ENCODE measurements around the gene CADM4. TPM values are rescaled to one million over a fixed set of nuclear protein-coding genes. Genes with fewer than 3 reads are reported as not detected.

The CADM4 gene, protein sequence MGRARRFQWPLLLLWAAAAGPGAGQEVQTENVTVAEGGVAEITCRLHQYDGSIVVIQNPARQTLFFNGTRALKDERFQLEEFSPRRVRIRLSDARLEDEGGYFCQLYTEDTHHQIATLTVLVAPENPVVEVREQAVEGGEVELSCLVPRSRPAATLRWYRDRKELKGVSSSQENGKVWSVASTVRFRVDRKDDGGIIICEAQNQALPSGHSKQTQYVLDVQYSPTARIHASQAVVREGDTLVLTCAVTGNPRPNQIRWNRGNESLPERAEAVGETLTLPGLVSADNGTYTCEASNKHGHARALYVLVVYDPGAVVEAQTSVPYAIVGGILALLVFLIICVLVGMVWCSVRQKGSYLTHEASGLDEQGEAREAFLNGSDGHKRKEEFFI
- polyA plus RNA-seq, result 4.4 and 12.0 TPM in 2 replicates

DNA sequence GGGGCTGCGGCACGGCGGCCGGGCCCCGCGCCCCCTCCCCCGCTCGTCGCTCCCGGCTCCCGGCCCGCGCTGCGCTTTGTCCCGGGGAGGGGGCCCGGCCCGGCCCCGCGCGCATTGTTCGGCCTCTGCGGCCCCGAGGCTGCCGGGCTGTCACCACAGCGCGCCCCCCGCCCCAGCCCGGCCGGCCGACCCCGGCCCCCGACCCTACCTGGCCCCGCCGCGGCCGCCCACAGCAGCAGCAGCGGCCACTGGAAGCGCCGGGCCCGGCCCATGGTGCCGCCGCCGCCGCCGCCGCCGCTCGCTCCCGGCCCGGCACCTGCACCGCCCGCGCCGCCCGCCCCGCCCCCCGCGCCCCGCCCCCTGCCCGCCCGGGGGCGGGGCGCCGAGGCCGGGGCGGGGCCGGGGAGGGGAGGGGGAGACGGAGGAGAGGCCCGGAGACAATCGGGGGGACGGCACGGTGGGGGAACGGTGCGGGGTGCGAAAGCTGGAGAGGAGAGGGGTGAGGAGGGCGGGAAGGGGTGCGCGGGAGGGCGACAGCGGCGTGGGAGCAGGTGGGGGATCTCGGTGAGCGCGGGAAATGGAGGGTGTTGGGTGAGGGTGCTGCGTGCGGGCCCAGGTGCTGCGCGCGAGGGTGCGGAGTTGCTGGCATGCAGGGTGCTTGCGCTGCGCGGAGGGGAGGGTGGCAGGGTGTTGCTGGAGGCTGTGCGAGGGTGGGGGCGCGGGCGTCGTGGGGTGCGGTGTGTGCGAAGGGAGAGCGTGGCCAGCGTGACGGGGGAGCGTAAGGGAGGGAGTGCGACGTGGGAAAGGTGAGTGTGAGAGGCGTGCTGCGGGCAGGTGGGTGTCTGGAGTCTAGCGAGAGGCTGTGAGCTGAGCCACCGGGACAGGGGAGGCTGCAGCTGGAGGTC, at the start of gene CADM4:
Gene CADM4, minus strand, starts transcription at position 332 of the 905 bp plus-strand sequence. Its CDS starts 60 bp downstream, at position 272.

DNA sequence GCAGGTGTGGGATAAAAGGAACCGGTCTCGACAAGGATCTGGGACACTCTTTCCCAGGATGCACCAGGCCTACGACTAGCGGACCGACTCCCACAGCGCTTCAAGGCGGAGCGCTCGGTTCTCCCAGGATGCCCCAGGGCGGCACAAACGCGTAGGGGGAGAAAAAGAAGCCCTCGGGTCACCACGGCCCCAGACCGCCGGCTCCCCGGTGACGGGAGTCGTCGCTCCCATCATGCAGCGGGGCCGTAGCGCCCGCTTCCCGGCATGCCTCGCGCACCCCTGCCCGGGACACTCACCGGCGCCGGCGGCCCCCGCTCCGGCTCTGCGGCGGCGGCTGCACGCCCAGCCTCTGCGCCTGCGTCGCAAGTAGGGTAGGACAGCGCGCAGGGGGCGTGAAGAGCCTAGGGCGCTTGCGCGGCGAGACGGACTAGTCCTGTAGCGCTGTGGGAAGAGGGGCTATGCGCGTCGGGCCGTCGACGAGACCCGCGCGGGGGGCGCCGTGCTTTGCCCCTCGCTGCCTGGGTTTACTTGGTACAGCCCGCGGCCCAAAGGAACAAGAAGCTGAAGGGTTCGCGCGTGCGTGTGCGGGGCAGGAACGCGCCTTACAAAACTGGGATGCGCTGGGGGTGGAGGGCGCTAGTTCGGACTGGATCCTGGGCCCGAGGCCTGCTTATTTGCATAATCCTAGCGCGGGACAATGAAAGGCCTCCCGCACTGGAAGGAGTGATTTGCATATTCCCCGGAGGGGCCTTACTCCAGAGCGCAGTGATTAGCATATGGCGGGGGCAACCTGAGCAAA, 20.2 kb downstream of the CADM4 start, which contains the start of gene ZNF428:
Gene ZNF428, minus strand, starts transcription at position 368 of the 799 bp plus-strand sequence. CDS start 5,325 bp downstream, outside the sequence.

DNA sequence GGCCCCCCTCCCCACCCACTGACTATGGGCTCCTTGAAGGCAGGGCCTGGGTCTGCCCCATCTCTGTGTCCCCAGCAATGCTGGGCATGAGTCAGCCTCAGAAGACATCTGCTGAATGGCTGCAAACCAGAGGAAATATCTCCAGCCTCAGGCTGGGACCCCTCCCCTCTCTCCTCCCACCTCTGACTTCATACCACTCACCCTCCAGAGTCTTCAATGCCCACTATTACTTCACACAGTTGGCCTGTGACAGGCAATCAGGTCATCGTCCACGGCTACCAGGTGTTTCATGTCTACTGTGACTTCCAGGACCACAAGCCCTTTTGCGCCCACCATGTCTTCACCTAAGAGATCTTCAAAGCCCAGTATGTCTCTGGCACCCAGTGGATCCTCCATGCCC, 27.9 kb downstream of the CADM4 start, which contains the start of gene SRRM5:
Gene SRRM5, plus strand, starts transcription at position 301 of the 400 bp plus-strand sequence. Its CDS starts 34 bp downstream, at position 335.

DNA sequence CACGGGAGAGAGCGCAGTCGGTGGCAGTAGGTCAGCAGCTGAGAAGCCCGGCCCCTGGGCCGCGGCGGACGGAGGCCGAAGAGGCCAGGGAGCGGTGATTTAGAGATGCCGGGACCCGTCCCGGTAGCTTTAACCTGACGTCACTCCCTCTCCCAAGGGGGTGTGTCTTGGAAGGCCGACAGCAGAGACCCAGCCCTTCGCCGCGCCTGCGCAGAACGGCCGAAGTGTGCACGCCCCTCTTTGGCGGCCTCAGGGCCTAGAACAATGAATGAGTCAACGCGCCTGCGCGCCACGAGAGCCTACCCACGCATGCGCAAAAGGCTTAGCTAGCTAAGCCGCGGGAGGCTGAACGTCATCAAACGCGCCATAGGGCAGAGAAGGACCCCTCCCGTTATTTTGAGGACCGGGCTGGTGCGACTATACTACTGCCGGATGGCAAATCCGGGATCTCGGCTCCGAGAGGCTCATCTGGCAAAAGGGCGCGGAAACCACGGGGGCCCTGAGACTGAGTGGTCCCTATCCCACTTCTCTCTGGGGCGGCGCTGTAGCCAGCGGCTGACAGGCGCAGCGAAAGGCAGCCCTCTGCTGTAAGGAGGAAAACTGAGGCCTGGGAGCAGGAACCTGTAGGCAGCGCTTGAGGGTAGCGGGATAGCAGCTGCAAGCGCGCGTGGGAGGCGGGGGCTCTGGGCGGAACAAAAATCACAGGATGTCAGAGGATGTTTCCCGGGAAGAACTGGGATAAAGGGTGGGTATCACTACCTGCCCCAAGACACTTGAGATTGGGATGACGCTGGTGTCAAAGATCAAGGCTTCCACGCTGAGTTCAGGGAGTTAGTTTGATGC, 43.4 kb downstream of the CADM4 start, which contains the start of the genes IRGQ and ZNF576:
Gene IRGQ, minus strand, starts transcription at position 136 of the 843 bp plus-strand sequence. CDS start 796 bp downstream, outside the sequence.
Gene ZNF576, plus strand, starts transcription at position 597 of the 843 bp plus-strand sequence. CDS start 514 bp downstream, outside the sequence.

DNA sequence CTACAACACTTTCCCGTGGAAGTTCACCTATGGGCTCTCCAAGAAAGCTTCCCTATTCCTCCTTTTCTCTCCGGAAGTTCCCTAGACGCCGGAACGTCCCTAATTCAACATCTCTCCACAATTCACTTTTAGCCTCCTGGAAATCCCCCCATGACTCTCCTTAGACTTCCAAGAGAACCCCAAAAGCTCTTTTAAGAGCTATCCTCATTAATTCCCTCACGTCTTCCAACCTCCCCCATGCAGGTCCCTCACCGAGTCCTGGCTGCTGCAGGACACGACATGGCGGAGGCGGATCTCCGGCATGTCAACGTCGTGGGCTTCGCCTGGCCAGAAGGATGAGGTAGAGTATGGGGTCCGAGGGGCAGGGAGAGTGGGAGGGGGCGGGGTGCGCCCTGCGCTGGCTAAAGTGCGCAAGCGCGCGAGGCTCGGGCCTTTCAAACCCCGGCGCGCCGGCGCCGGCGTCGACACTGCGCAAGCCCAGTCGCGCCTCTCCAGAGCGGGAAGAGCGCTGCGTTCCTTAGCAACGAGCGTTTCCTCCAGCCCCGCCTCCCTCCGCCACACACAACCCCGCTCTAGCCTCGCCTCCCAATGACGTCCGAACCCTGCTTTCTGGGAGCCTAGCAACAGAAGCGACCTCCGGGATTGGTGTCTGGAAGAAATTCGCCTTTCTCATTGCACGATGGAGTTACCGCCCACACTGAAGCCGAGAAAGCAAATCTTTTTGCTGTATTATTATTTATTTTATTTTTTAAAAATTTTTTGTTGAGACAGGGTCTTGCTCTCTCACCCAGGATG, 64.3 kb downstream of the CADM4 start, which contains the start of the genes PINLYP and XRCC1:
Gene PINLYP, plus strand, starts transcription at position 646 of the 795 bp plus-strand sequence. CDS start 1,391 bp downstream, outside the sequence.
Gene XRCC1, minus strand, starts transcription at position 372 of the 795 bp plus-strand sequence. Its CDS starts 69 bp downstream, at position 303.

Other genes starting within 250 kb of the CADM4 start
- gene TEX101, start 225.0 kb downstream of the CADM4 start, polyA plus RNA-seq, result not detected in 2 replicates
- gene LYPD3, start 174.2 kb downstream of the CADM4 start, polyA plus RNA-seq, result not detected in 2 replicates
- not detected in 2 replicates for gene PHLDB3, start 135.1 kb downstream of the CADM4 start, polyA plus RNA-seq
- gene ETHE1, start 112.6 kb downstream of the CADM4 start, polyA plus RNA-seq, result 21.0 and 26.9 TPM in 2 replicates
- gene ZNF575, start 106.7 kb downstream of the CADM4 start, polyA plus RNA-seq, result 1.5 and 2.5 TPM in 2 replicates
- gene XRCC1, start 64.3 kb downstream of the CADM4 start, polyA plus RNA-seq, result 6.7 and 7.5 TPM in 2 replicates
- 2.3 and 17.2 TPM in 2 replicates for gene PINLYP, start 64.0 kb downstream of the CADM4 start, polyA plus RNA-seq
- gene IRGQ, start 43.7 kb downstream of the CADM4 start, polyA plus RNA-seq, result 11.0 and 21.0 TPM in 2 replicates
- gene ZNF576, start 43.3 kb downstream of the CADM4 start, polyA plus RNA-seq, result 7.6 and 9.6 TPM in 2 replicates
- gene SRRM5, start 27.8 kb downstream of the CADM4 start, polyA plus RNA-seq, result not detected in 2 replicates
- gene ZNF428, start 20.2 kb downstream of the CADM4 start, polyA plus RNA-seq, result 2.1 and 4.3 TPM in 2 replicates
- gene PLAUR, start 30.3 kb upstream of the CADM4 start, polyA plus RNA-seq, result 11.1 and 12.1 TPM in 2 replicates
- not detected in 2 replicates for gene IRGC, start 76.2 kb upstream of the CADM4 start, polyA plus RNA-seq
- 14.6 and 17.4 TPM in 2 replicates for gene SMG9, start 115.1 kb upstream of the CADM4 start, polyA plus RNA-seq
- 4.1 TPM in 1 of 2 replicates, not detected in the other for gene KCNN4, start 141.1 kb upstream of the CADM4 start, polyA plus RNA-seq
- 8.0 and 10.0 TPM in 2 replicates for gene LYPD5, start 162.6 kb upstream of the CADM4 start, polyA plus RNA-seq
- gene ZNF283, start 187.5 kb upstream of the CADM4 start, polyA plus RNA-seq, result 9.2 and 20.3 TPM in 2 replicates
- gene ZNF404, start 244.1 kb upstream of the CADM4 start, polyA plus RNA-seq, result 33.5 and 40.2 TPM in 2 replicates